ENCODE results near the gene WDR54. TPM values are rescaled to one million over a fixed set of nuclear protein-coding genes. Genes with fewer than 3 reads are reported as not detected.
"Not testable (repeated sequence)": the region's sequence is repeated elsewhere in the genome, so short reads cannot be mapped to it uniquely, and the experiment has no call there.

WDR54 gene
- polyA plus RNA-seq, 12 donors, result 7.6 to 19.8 (median 10.0) TPM; not detected in 1

GRCh38 chr2:74399785-74400184 is 21.7 kb upstream of the WDR54 start:
- no peak for DNase-seq

DNA sequence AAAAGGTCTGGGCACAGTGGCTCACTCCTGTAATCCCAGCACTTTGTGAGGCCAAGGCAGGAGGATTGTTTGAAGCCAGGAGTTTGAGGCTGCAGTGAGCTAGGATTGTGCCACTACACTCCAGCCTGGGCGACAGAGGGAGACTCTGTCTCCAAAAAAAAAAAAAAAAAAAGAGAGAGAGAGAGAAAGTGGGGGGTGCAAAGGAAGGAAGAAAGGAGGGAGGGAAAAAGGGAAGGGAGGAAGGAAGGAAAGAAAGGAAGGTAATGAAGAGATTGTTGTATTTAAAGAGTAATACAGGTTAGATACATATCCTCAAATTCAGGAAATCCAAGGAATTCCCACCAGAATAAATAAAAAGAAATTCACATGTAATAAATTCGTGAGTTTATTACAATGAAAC is 19.6 kb upstream of the WDR54 start:
- no peak for DNase-seq

DNA sequence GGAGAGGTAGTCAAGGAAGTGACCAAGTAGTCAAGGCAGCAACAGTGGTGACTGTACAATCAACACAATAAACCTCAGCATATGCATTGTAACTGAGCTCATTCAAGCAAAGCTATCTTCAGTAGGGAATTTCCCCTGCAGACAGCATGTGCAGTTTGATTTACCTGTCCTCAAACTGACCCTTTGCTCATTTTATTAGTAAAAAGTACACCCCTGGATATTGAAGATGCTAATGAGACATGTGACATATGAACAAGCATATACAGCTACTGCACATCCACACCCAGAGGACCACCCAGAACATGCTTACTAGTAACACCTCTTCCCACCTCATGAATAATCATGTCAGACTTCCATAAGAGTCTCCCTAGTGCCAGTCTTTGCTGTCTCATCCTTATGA is 15.5 kb upstream of the WDR54 start:
- no peak for DNase-seq

DNA sequence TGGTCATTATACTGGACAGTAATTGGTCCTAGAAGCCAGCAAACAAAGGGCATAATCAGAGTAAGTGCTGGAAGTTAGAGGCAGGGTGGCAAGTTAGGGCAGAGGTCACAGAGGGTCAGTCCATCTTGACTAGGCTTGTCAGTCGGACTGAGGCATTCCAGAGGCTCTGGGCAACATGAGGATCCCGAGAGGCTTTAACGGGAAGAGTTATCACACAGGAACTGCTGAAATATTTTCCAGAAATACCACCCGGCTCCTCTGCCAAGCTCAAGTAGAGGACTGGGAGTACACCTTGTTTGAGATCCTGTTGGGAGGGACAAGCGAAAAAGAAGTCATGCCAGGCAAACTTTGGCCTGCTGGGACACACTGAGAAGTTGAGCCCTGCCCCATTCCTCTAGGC is 13.8 kb upstream of the WDR54 start:
- DNase-seq, result no peak

GRCh38 chr2:74413001-74413698 is 8.4 kb upstream of the WDR54 start:
- DNase-seq, result peak; percentile 78

- no peak for DNase-seq
Observed at GRCh38 chr2:74414441-74414840, 7.1 kb upstream of the WDR54 start.

DNA sequence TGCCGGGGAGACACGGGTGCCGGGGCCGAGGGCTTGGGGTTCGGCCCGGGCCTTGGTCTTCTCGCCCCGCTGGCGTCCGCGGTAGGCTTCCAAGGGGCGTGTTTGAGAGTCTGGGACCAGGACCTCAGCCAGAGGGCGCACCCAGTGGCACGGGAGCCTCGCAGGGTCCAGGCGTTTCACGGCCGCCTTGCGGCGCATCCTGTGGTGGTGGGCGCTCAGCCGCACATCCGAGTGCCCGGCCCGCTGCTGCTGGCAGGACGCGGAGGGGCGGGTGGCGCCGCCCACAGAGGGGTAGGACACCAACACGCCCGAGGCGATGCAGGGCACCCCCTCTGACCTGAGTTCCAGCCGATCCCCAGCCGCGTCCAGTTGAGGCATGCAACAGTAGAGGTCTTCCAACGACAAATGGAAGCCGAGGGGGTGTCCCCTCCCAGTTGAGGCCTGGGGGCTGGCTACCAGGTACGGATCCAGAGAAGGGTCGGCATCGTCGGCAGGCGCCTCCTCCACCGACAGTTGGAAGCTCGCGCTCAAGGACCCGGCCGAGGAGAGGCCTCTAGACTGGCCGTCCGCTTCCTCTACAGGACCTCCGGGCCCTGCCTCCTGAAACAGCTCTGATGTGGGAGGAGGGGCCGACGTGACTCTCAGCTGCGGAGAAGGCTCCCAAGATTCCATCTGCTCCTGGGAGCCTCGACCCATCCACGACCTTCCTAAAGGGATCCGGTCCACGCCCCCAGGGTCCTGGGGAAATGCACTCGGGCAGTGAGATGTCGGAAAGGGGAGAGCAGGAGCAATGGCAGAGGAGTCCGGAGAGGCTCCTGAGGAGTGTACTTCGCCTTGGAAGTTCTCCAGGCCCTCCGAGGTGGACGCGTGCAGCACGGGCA is 6.4 kb upstream of the WDR54 start:
- peak; percentile 61 for DNase-seq

DNA sequence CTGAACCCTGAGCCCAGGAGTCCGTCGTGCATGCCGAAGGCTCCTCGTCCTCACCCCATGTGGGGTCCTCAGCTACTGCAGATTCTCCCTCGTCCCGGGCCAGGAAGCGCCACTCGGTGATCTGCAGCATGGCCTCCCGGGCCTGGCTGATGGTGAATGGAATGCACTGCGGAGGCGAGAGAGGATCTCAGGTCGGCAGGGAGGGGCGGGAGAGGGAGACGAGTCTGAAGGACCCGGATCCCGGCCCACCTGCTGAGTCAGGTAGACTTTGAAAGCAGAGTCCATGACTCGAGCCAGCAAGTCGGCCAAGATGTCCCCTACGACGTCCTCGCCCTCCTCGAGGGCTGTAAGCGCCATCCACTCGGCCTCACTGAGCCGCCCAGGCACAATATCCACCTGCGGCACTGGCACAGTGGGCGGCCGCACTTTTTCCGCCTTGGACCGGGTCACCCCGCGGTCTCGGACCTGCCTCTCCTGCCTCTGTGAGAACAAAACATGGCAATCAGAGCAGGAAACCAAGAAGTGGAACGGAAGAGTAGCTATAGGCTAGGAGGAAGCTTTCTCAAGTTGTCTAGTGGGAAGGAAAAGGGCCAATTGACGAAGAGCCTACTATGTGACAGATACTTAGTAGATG is 5.7 kb upstream of the WDR54 start:
- DNase-seq, result no peak

- no peak for DNase-seq
Observed at GRCh38 chr2:74416778-74417177, 4.8 kb upstream of the WDR54 start.

DNA sequence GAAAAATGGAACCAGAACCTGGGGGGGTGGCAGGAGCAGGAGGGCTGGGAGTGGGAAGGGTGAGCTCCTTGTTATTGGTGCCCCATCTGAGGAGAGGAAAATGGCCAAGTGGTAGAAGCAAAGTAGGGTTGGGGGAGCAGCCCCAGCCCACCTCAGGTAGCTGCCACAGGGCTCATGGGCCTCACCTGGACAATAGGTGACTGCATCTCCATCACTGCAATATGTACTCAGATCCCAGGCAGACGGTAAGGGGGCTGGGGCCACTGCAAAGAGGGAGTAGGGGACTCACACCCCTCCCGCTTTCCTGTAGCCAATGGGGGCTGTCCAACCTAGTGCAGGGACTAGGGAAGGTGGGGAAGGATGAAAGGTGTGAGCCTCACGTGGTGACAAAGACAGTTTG is 4.3 kb upstream of the WDR54 start:
- DNase-seq, result no peak

DNA sequence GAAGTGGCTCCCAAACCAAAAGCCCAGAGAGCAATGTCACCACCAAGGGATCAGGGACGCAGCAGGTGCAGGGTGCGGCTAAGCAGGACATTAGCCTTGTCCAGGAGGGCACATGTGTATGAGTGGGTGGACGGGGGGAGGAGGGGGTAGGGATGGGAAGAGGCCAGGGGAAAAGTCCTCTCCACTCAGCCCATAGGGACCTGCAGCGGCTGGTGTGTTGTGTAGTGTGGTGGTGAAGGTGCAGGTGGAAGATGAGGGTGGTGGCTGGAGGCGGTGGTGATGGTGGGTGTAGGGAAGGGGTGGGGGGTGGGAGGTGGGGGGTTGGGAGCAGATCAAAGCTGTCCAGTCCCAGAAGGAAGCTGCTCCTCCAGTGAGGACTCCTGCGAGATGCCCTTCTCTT is 3.8 kb upstream of the WDR54 start:
- DNase-seq, result no peak

DNA sequence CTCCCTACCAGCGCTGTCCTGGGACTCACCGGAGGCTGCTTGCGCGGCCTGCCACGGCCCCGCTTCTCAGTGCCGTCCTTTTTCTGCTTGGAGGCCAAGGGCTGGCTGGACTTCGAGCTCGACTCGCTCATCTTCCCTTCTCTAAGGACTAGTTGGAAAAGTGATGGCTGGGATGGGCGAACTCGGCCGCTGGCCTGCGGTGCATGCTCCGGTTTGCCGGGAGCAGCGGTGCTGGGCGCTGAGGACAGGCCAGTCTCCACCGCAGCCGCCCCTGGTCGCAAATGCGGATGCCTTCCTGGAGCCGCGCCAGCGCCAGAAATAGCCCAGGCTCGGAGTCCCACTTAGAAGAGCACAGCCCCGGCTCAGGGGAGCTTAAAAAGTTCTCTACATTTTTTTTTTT is 3.2 kb upstream of the WDR54 start:
- DNase-seq, result no peak

DNA sequence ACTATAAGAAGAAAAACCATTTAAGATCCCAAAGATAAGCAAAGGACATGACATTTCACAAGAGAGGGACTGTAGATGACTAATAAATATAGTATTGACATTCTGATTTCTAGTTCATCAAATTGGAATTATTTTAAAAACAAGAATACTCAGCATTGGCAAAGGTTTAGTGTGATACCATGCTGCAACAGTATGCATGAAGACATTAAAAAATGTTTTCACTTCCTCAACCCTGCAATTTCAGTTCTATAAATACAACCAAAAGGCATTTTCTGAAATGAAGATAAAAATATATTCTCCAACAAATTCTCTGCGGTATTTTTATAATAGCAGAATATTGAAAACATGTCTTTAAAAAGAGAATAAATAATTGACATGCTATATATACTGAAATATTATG is 2.2 kb upstream of the WDR54 start:
- no peak for DNase-seq

DNA sequence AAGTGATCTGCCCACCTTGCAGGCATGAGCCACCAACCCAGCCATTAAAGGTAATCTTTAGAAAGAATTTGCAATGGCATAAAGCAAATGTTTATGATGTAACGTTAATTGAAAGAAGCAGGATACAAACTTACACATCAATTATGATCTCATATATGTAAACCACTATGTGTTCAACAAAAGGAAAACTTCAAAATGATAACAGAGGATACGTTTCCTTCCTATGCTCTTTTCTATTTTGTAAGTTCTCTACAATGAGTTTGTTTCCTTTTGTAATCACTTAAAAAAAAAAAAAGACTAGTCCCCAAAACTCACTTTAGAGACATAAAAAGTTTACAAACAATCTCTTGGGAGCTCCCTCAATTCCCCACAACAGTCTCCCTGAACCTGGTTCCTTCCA is 1.5 kb upstream of the WDR54 start:
- DNase-seq, result no peak

GRCh38 chr2:74420443-74421103 is 957 bp upstream of the WDR54 start:
- DNase-seq, result not testable (repeated sequence)

GRCh38 chr2:74423231-74424095 is 1.9 kb downstream of the WDR54 start:
- DNase-seq, result no peak

DNA sequence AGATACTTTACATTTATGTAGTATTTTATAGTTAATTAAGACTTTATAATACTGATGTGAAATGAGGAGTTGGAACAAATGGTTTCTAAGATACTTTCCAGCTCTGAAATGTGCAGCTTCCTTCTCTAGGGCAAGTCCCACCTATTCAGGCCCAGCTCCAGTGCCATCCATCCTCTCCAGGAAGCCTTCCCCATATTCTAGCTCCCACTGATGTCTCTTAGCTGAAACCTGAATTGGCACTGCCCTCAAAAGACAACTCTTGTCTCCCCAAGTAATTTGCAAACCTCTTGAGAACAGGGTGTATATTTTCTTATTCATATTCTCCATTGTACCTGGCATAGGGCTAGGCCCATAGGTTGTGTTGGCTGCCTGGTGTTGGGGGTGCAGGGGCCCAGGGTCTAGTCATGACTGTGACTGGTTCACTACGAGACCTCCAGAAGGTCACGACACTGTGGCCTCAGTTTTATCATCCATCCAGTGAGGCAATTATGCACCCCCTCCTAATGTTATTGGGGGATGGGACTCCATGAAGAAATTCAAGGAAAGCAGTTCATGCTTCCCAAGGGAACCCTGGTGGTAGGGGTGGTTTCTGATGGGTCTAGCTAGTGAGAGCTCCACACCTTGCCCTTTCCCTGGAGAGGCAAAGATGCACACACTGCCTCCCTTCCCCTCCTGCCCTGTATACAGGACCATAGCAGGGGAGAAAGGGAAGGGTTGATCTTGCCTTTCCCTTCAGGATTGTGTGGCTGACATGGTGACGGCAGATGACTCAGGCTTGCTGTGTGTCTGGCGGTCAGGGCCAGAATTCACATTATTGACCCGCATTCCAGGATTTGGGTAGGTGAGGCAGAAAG is 2.8 kb downstream of the WDR54 start:
- DNase-seq, result no peak

GRCh38 chr2:74424995-74425406 is 3.5 kb downstream of the WDR54 start:
- no peak for DNase-seq

DNA sequence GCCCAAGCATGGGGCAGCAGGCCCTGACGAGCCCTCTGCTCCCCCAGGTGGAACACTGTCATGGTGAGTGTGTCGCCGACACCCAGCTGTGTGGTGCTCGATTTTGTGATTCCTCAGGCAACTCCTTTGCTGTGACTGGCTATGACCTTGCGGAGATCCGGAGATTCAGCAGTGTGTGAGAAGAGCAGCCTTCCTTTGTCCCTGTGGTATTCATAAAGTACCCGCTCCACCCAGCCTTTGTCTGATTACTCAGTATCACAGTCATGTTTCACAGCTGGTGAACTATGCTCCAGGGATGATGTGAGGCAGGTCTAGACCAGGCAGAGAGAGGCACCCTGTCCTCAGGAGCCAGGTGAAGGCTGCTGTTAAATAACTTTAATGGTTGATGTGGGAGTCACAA is 4.0 kb downstream of the WDR54 start:
- DNase-seq, result no peak

DNA sequence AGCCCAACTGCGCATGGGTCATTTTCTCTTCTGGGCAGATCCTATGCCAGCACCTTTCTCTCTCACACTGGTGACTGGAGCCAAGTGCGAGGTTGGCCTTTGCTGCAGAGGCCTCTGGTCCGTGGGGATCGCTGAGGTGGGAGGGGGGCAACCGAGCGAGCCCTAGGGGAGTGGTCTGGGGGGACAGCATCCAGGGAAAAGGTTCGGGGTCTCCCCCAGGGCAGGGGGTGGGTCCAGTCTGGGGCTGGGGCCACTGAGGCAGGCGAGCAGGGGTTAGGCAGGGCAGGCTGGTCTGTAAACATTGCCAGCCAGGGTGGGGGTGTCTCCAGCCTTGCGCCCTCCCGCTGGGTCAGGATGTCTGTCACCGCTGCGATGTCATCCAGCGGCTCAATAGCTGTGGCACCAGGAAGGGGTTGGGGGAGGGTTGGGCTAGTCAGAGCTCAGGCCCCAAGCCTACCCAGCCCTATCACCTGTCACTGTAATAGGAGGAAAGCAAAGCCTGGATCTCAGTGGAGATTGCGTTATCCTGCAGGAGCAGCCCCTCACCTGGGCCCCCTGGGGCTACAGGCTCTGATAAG is 4.7 kb downstream of the WDR54 start:
- DNase-seq, result no peak
